Caco-2 (cell line): ENCODE results near the gene ZBED4. TPM values are rescaled to one million over a fixed set of nuclear protein-coding genes. Genes with fewer than 3 reads are reported as not detected.

Source experiments
- BruUV-seq: library from RNA; stranded (reverse); fragments of 400-500 nt; replicated peaks from 2 replicates; lab custom pipeline; 2021; lab: Mats Ljungman, UMichigan
- CTCF ChIA-PET: fragments of 300-600 bp; sonication (Branson Sonifier 250); formaldehyde crosslinking; loops from one replicate; lab custom pipeline; 2022; ENCODE audit warnings: antibody characterized with exemption; lab: Charles Lee
- POLR2A ChIA-PET: fragments of 300-600 bp; sonication (Branson Sonifier 250); formaldehyde crosslinking; loops from one replicate; lab custom pipeline; 2022; ENCODE audit warnings: antibody characterized with exemption; lab: Charles Lee
- DNase-seq, 2 experiments: peaks; one replicate each; pipeline versions ENCODE4 v3.0.0 to v3.0.0-alpha.2; 2020 to 2022
- H3K27me3 ChIP-seq: replicated peaks from 2 replicates; pipeline ENCODE4 v1.6.0; 2011; ENCODE audit warnings: low read length; ENCODE audit not compliant: control insufficient read depth, insufficient read depth
- H3K36me3 ChIP-seq: 2 replicates; pipeline ENCODE4 v1.5.1; 2011; ENCODE audit warnings: low read length; ENCODE audit not compliant: control insufficient read depth, insufficient read depth
- H3K4me1 ChIP-seq: fragments of 250-450 bp; sonication (Bioruptor Pico); 2 replicates; pipeline ENCODE4 v1.5.1; 2020; ENCODE audit warnings: mild to moderate bottlenecking
- H3K4me3 ChIP-seq: 2 replicates; pipeline ENCODE4 v1.5.1; 2011; ENCODE audit warnings: low read depth, mild to moderate bottlenecking, control low read depth, low read length
- H3K9me3 ChIP-seq: fragments of 250-450 bp; sonication (Bioruptor Pico); 2 replicates; pipeline ENCODE4 v1.5.1; 2020; ENCODE audit warnings: mild to moderate bottlenecking, moderate library complexity
- H3K27ac Mint-ChIP-seq: one replicate; pipeline ENCODE4 v1.8.0; 2022; ENCODE audit warnings: mixed read lengths; ENCODE audit not compliant: unreplicated experiment
- H3K27me3 Mint-ChIP-seq: one replicate; pipeline ENCODE4 v1.8.0; 2022; ENCODE audit warnings: mixed read lengths; ENCODE audit not compliant: insufficient read depth, unreplicated experiment
- H3K36me3 Mint-ChIP-seq: one replicate; pipeline ENCODE4 v1.8.0; 2022; ENCODE audit warnings: mild to moderate bottlenecking, mixed read lengths; ENCODE audit not compliant: insufficient read depth, unreplicated experiment
- H3K4me1 Mint-ChIP-seq: one replicate; pipeline ENCODE4 v1.8.0; 2022; ENCODE audit warnings: low read depth, mixed read lengths; ENCODE audit not compliant: unreplicated experiment
- H3K4me3 Mint-ChIP-seq: one replicate; pipeline ENCODE4 v1.8.0; 2022; ENCODE audit warnings: mild to moderate bottlenecking, moderate library complexity, mixed read lengths; ENCODE audit not compliant: unreplicated experiment
- H3K9me3 Mint-ChIP-seq: one replicate; pipeline ENCODE4 v1.8.0; 2022; ENCODE audit warnings: mixed read lengths; ENCODE audit not compliant: unreplicated experiment
- intact Hi-C: fragments of 100-400 bp; cut with micrococcal nuclease; formaldehyde crosslinking; loops from one replicate; pipeline ENCODE4 v1.10.0; 2022; ENCODE audit not compliant: unreplicated experiment
- total RNA-seq: library from RNA; stranded (reverse); gene quantifications from 2 replicates; pipeline ENCODE4 v1.2.3, GENCODE V29; 2022
- TF ChIP-seq, protein P1 (sequence below), 2 experiments: fragments of 200-600 bp in 1 of 2; IDR thresholded peaks; 1 replicate in 1 of 2; 2 replicates in 1 of 2; pipeline versions ENCODE4 v1.5.1 to v1.8.0; 2011 to 2022; ENCODE audit warnings: antibody characterized with exemption in 1 of 2, control low read depth in 1 of 2, inconsistent platforms in 1 of 2, low read depth in 1 of 2, low read length in 1 of 2, mild to moderate bottlenecking in 1 of 2, moderate library complexity in 1 of 2; ENCODE audit not compliant: insufficient read depth in 1 of 2, severe bottlenecking in 1 of 2, unreplicated experiment in 1 of 2

ZBED4 gene
- total RNA-seq, 1 experiment from 2014 or later: 17.3 TPM

DNA sequence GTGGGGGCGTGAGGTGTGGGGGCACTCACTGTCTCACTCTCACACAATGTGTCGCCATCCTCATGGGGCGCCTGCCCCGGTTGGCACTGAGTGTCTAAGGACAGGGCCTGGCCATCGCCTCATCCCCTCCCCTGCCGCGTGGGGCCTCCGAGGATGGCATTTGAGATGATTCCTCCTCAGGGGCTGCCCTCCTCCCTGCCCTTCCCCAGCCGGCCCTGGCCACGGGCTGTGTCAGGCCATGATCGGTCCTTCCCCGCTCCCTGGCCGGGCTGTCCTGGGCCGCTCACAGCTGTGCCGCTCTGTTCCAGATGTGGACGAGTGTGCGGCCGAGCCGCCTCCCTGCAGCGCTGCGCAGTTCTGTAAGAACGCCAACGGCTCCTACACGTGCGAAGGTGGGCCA is 69.3 kb downstream of the ZBED4 start:
- Histone ChIP-seq H3K27me3 (no peaks in the 10 kb centered on the region), H3K36me3 (no peaks in the 10 kb centered on the region), H3K4me1 (0 out of 2 replicates have a peak, but pooled peaks cover 5% of the 10 kb centered on the region), H3K9me3 (no peaks in the 10 kb centered on the region), H3K4me3 (no peak overlapping the region)
- no peak for DNase-seq
- intact Hi-C loops: no loop called here
- ChIA-PET CTCF (no interaction called here), POLR2A (no interaction called here)
- Mint-ChIP-seq H3K4me3 (no peak overlapping the region), H3K27me3 (no peaks in the 10 kb centered on the region), H3K27ac (no peak overlapping the region), H3K4me1 (no peaks in the 10 kb centered on the region), H3K9me3 (no peaks in the 10 kb centered on the region), H3K36me3 (peaks cover 9% of the 10 kb centered on the region)
- BruUV-seq: no TSS peak
- TF ChIP-seq, protein P1, sequence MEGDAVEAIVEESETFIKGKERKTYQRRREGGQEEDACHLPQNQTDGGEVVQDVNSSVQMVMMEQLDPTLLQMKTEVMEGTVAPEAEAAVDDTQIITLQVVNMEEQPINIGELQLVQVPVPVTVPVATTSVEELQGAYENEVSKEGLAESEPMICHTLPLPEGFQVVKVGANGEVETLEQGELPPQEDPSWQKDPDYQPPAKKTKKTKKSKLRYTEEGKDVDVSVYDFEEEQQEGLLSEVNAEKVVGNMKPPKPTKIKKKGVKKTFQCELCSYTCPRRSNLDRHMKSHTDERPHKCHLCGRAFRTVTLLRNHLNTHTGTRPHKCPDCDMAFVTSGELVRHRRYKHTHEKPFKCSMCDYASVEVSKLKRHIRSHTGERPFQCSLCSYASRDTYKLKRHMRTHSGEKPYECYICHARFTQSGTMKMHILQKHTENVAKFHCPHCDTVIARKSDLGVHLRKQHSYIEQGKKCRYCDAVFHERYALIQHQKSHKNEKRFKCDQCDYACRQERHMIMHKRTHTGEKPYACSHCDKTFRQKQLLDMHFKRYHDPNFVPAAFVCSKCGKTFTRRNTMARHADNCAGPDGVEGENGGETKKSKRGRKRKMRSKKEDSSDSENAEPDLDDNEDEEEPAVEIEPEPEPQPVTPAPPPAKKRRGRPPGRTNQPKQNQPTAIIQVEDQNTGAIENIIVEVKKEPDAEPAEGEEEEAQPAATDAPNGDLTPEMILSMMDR (IDR thresholded peaks at IDR 0.05; ENCODE audit: insufficient read depth in 1 of 2, low read depth in 1 of 2, low read length in 1 of 2, severe bottlenecking in 1 of 2, unreplicated experiment in 1 of 2): no peak

DNA sequence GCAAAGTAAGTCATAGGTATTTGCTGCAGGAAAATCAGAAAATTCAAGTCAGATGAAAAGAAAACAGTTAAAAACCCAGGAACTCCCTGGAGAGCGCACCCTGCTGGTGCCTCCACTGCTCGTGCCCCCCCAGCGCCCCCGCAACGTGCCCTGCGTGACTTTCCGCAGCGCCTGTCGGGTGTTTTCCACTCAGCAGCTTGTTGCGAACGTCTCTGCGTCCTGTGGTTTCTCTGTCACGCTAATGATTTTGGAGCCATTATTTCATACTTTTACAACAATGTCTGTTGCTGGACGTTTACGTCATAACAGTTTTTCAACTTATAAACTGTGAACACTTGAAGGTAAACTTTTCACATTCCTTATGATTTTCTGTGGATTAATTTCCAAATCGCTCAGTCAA is 69.8 kb downstream of the ZBED4 start:
- H3K36me3 ChIP-seq: no peaks in the 10 kb centered on the region
- Mint-ChIP-seq H3K4me1 (no peaks in the 10 kb centered on the region), H3K27ac (no peak overlapping the region), H3K36me3 (peaks cover 9% of the 10 kb centered on the region), H3K9me3 (no peaks in the 10 kb centered on the region), H3K4me3 (no peak overlapping the region), H3K27me3 (no peaks in the 10 kb centered on the region)
- H3K4me1 ChIP-seq: 0 out of 2 replicates have a peak, but pooled peaks cover 5% of the 10 kb centered on the region
- H3K4me3 ChIP-seq: no peak overlapping the region
- no peaks in the 10 kb centered on the region for H3K9me3 ChIP-seq
- BruUV-seq: no TSS peak
- no peaks in the 10 kb centered on the region for H3K27me3 ChIP-seq
- ChIA-PET POLR2A (no interaction called here), CTCF (no interaction called here)
- TF ChIP-seq, protein P1 (IDR thresholded peaks at IDR 0.05; ENCODE audit: insufficient read depth in 1 of 2, low read depth in 1 of 2, low read length in 1 of 2, severe bottlenecking in 1 of 2, unreplicated experiment in 1 of 2): peak in 1 of 2 experiments; percentile 13
- intact Hi-C loops: no loop called here
- DNase-seq: no peak

GRCh38 chr22:49924113-49924833 is 70.6 kb downstream of the ZBED4 start:
- H3K4me3 Mint-ChIP-seq: no peak overlapping the region
- H3K27me3 Mint-ChIP-seq: no peaks in the 10 kb centered on the region
- peaks cover 4% of the 10 kb centered on the region for H3K36me3 Mint-ChIP-seq
- H3K9me3 Mint-ChIP-seq: no peaks in the 10 kb centered on the region
- no peak overlapping the region for H3K27ac Mint-ChIP-seq
- H3K36me3 ChIP-seq: no peaks in the 10 kb centered on the region
- 0 out of 2 replicates have a peak, but pooled peaks cover 2% of the 10 kb centered on the region for H3K4me1 ChIP-seq
- TF ChIP-seq, protein P1 (IDR thresholded peaks at IDR 0.05; ENCODE audit: insufficient read depth in 1 of 2, low read depth in 1 of 2, low read length in 1 of 2, severe bottlenecking in 1 of 2, unreplicated experiment in 1 of 2): no peak
- H3K4me1 Mint-ChIP-seq: no peaks in the 10 kb centered on the region
- H3K9me3 ChIP-seq: no peaks in the 10 kb centered on the region
- H3K4me3 ChIP-seq: no peak overlapping the region
- ChIA-PET POLR2A (no interaction called here), CTCF (no interaction called here)
- no peak for DNase-seq
- H3K27me3 ChIP-seq: no peaks in the 10 kb centered on the region
- no TSS peak for BruUV-seq
- intact Hi-C loops: no loop called here
